CD4-positive, alpha-beta T cell treated with Interleukin-12 subunit alpha and Interleukin-12 subunit beta, for 1 hour (primary cell): ENCODE results near the gene APOLD1.
"Not testable (repeated sequence)": the region's sequence is repeated elsewhere in the genome, so short reads cannot be mapped to it uniquely, and the experiment has no call there.

Experiments
- DNase-seq: peaks from one replicate; pipeline ENCODE4 v3.0.0-alpha.2; 2020

The APOLD1 gene

GRCh38 chr12:12786706-12787601, 1.5 kb downstream of the APOLD1 start:
- peak; percentile 83 for DNase-seq

- no peak for DNase-seq
Observed at GRCh38 chr12:12788131-12788530, 2.7 kb downstream of the APOLD1 start.

GRCh38 chr12:12788675-12789368, 3.4 kb downstream of the APOLD1 start:
- peak; percentile 80 for DNase-seq

- DNase-seq: no peak
Observed at GRCh38 chr12:12790956-12791355, 5.5 kb downstream of the APOLD1 start.

- no peak for DNase-seq
Observed at GRCh38 chr12:12791756-12792369, 6.4 kb downstream of the APOLD1 start.

- DNase-seq: no peak
Observed at GRCh38 chr12:12792421-12792820, 7.0 kb downstream of the APOLD1 start.

GRCh38 chr12:12794686-12795085, 9.2 kb downstream of the APOLD1 start:
- no peak for DNase-seq

- no peak for DNase-seq
Observed at GRCh38 chr12:12796171-12796570, 10.7 kb downstream of the APOLD1 start.

- DNase-seq: no peak
Observed at GRCh38 chr12:12796928-12797793, 11.7 kb downstream of the APOLD1 start.

GRCh38 chr12:12797794-12798152, 12.3 kb downstream of the APOLD1 start:
- no peak for DNase-seq

GRCh38 chr12:12798480-12798879, 13.0 kb downstream of the APOLD1 start:
- no peak for DNase-seq

- no peak for DNase-seq
Observed at GRCh38 chr12:12799163-12799920, 13.9 kb downstream of the APOLD1 start.

- DNase-seq: no peak
Observed at GRCh38 chr12:12800406-12801180, 15.1 kb downstream of the APOLD1 start.

GRCh38 chr12:12801656-12802055, 16.2 kb downstream of the APOLD1 start:
- DNase-seq: not testable (repeated sequence)

- DNase-seq: peak; percentile 44
Observed at GRCh38 chr12:12803186-12803585, 17.7 kb downstream of the APOLD1 start.

- DNase-seq: no peak
Observed at GRCh38 chr12:12804011-12804410, 18.6 kb downstream of the APOLD1 start.

GRCh38 chr12:12804432-12804886, 19.0 kb downstream of the APOLD1 start:
- no peak for DNase-seq

GRCh38 chr12:12806784-12807516, 21.5 kb downstream of the APOLD1 start:
- DNase-seq: no peak

GRCh38 chr12:12807517-12807903, 22.1 kb downstream of the APOLD1 start:
- DNase-seq: not testable (repeated sequence)

GRCh38 chr12:12807970-12808702, 22.7 kb downstream of the APOLD1 start:
- peak; percentile 77 for DNase-seq
